H1 (cell line): ENCODE measurements around the gene ASTN1. TPM values are rescaled to one million over a fixed set of nuclear protein-coding genes. Genes with fewer than 3 reads are reported as not detected.

Experiments used
- CTCF ChIA-PET: fragments of 300-600 bp; sonication (Branson Sonifier 250); formaldehyde crosslinking; loops from one replicate; lab custom pipeline; 2021; ENCODE audit not compliant: partially characterized antibody; lab: Charles Lee
- POLR2A ChIA-PET: fragments of 300-600 bp; sonication (Branson Sonifier 250); formaldehyde crosslinking; loops from one replicate; lab custom pipeline; 2021; ENCODE audit warnings: inconsistent platforms; ENCODE audit not compliant: partially characterized antibody; lab: Charles Lee
- DNase-seq, 2 experiments: peaks; one replicate each; pipeline versions ENCODE4 v3.0.0 to v3.0.0-alpha.2; 2010 to 2022; ENCODE audit warnings: low spot score in 2 of 2, low read depth in 1 of 2, mixed read lengths in 1 of 2
- FAIRE-seq: peaks from 2 replicates; lab custom pipeline; 2011; peaks lifted over from hg19 to GRCh38; lab: Jason Lieb, UNC
- H2AFZ ChIP-seq: 2 replicates; pipeline ENCODE4 v1.8.1; 2012; ENCODE audit warnings: low read length, inconsistent platforms
- H2AK5ac ChIP-seq: 2 replicates; pipeline ENCODE4 v1.6.1; 2013; ENCODE audit warnings: low read depth, low read length
- H2BK120ac ChIP-seq: replicated peaks from 2 replicates; pipeline ENCODE3; 2013; ENCODE audit warnings: low read depth, low read length, inconsistent platforms
- H2BK12ac ChIP-seq: 2 replicates; pipeline ENCODE4 v1.6.1; 2013; ENCODE audit warnings: low read depth, low read length
- H2BK15ac ChIP-seq: 2 replicates; pipeline ENCODE4 v1.6.1; 2013; ENCODE audit warnings: low read length
- H2BK20ac ChIP-seq: 2 replicates; pipeline ENCODE4 v1.6.1; 2013; ENCODE audit warnings: low read length
- H2BK5ac ChIP-seq: 2 replicates; pipeline ENCODE4 v1.6.1; 2013; ENCODE audit warnings: low read depth, low read length
- H3K14ac ChIP-seq: 2 replicates; pipeline ENCODE4 v1.6.1; 2013; ENCODE audit warnings: inconsistent platforms; ENCODE audit not compliant: insufficient read length
- H3K18ac ChIP-seq: 2 replicates; pipeline ENCODE4 v1.6.1; 2013; ENCODE audit warnings: low read length; ENCODE audit errors: extremely low read depth
- H3K23ac ChIP-seq: 2 replicates; pipeline ENCODE4 v1.6.1; 2013; ENCODE audit warnings: inconsistent platforms; ENCODE audit not compliant: insufficient read length
- H3K23me2 ChIP-seq: 2 replicates; pipeline ENCODE4 v1.6.1; 2013; ENCODE audit warnings: low read depth, low read length
- H3K27ac ChIP-seq: 2 replicates; pipeline ENCODE4 v1.6.1; 2011; ENCODE audit warnings: low read depth, low read length, inconsistent platforms
- H3K27me3 ChIP-seq, 4 experiments: replicated peaks in 1 of 4; 1 replicate in 1 of 4; 2 replicates in 3 of 4; pipeline versions ENCODE4 v1.6.1 to v1.8.1; 2011 to 2013; ENCODE audit warnings: low read length in 3 of 4, mild to moderate bottlenecking in 3 of 4, inconsistent platforms in 2 of 4, mixed read lengths in 2 of 4, moderate library complexity in 1 of 4; ENCODE audit not compliant: control insufficient read depth in 3 of 4, insufficient read depth in 3 of 4; ENCODE audit errors: extremely low read depth in 1 of 4
- H3K36me3 ChIP-seq, 4 experiments: 2 replicates each; pipeline versions ENCODE4 v1.6.1 to v1.8.1; 2011 to 2013; ENCODE audit warnings: mild to moderate bottlenecking in 4 of 4, low read length in 3 of 4, moderate library complexity in 2 of 4, control low read depth in 1 of 4, inconsistent platforms in 1 of 4; ENCODE audit not compliant: insufficient read depth in 4 of 4, control insufficient read depth in 2 of 4
- H3K4ac ChIP-seq: replicated peaks from 2 replicates; pipeline ENCODE3; 2013; ENCODE audit warnings: low read length, low read depth, mixed read lengths, inconsistent platforms; ENCODE audit not compliant: insufficient read length
- H3K4me1 ChIP-seq, 4 experiments: replicated peaks in 1 of 4; 1 replicate in 1 of 4; 2 replicates in 3 of 4; pipeline versions ENCODE4 v1.6.1 to v1.8.1; 2011 to 2013; ENCODE audit warnings: low read length in 3 of 4, inconsistent platforms in 2 of 4, mixed read lengths in 1 of 4; ENCODE audit not compliant: insufficient read depth in 4 of 4, control insufficient read depth in 3 of 4
- H3K4me2 ChIP-seq, 2 experiments: 2 replicates each; pipeline versions ENCODE4 v1.6.1 to v1.8.1; 2011 to 2013; ENCODE audit warnings: low read depth in 2 of 2, low read length in 2 of 2, control low read depth in 1 of 2, inconsistent platforms in 1 of 2, mild to moderate bottlenecking in 1 of 2; ENCODE audit not compliant: insufficient read depth in 1 of 2
- H3K4me3 ChIP-seq, 4 experiments: fragments of 200-600, 300-600 bp in 1 of 4; sonication (generic), shearing (Covaris generic), sonication (Bioruptor Twin) in 1 of 4; 2 replicates each; pipeline versions ENCODE4 v1.5.1 to v1.8.1; 2011 to 2016; ENCODE audit warnings: low read length in 4 of 4, low read depth in 3 of 4, control low read depth in 2 of 4, inconsistent platforms in 2 of 4, mild to moderate bottlenecking in 2 of 4, mixed read lengths in 1 of 4, moderate library complexity in 1 of 4; ENCODE audit not compliant: insufficient read depth in 2 of 4; ENCODE audit errors: extremely low read depth in 1 of 4
- H3K56ac ChIP-seq: replicated peaks from 2 replicates; pipeline ENCODE3; 2013; ENCODE audit warnings: low read depth, mild to moderate bottlenecking, mixed read lengths, low read length, inconsistent platforms; ENCODE audit not compliant: insufficient read length
- H3K79me1 ChIP-seq: 2 replicates; pipeline ENCODE4 v1.6.1; 2013; ENCODE audit warnings: low read depth, low read length, control low read depth
- H3K79me2 ChIP-seq, 2 experiments: 2 replicates each; pipeline versions ENCODE4 v1.6.1 to v1.8.1; 2012 to 2013; ENCODE audit warnings: low read length in 2 of 2, mild to moderate bottlenecking in 2 of 2, inconsistent platforms in 1 of 2; ENCODE audit not compliant: insufficient read depth in 2 of 2, control insufficient read depth in 1 of 2
- H3K9ac ChIP-seq, 4 experiments: replicated peaks in 1 of 4; 1 replicate in 1 of 4; 2 replicates in 3 of 4; pipeline versions ENCODE4 v1.6.1 to v1.8.1; 2011 to 2013; ENCODE audit warnings: low read depth in 3 of 4, low read length in 3 of 4, control low read depth in 2 of 4, mild to moderate bottlenecking in 2 of 4, moderate library complexity in 2 of 4, inconsistent platforms in 1 of 4; ENCODE audit errors: extremely low read depth in 1 of 4
- H3K9me3 ChIP-seq, 2 experiments: 2 replicates each; pipeline versions ENCODE4 v1.6.1 to v1.8.1; 2012 to 2013; ENCODE audit warnings: mild to moderate bottlenecking in 2 of 2, moderate library complexity in 2 of 2, control low read depth in 1 of 2, inconsistent platforms in 1 of 2, low read depth in 1 of 2, low read length in 1 of 2, mixed read lengths in 1 of 2; ENCODE audit not compliant: insufficient read depth in 2 of 2
- H4K20me1 ChIP-seq, 2 experiments: replicated peaks in 1 of 2; 2 replicates each; pipeline versions ENCODE3 to v1.8.1; 2011 to 2013; ENCODE audit warnings: inconsistent platforms in 2 of 2, low read length in 2 of 2, mild to moderate bottlenecking in 1 of 2; ENCODE audit not compliant: insufficient read depth in 2 of 2, control insufficient read depth in 1 of 2
- H4K5ac ChIP-seq: 2 replicates; pipeline ENCODE4 v1.6.1; 2013; ENCODE audit warnings: low read length, low read depth, mixed read lengths, inconsistent platforms; ENCODE audit not compliant: insufficient read length
- H4K8ac ChIP-seq: 2 replicates; pipeline ENCODE4 v1.8.0; 2013; ENCODE audit warnings: mild to moderate bottlenecking, moderate library complexity, low read length, inconsistent platforms; ENCODE audit not compliant: insufficient read depth; ENCODE audit errors: extremely low read depth
- H4K91ac ChIP-seq: replicated peaks from 2 replicates; pipeline ENCODE3; 2013; ENCODE audit warnings: low read length, mixed read lengths, inconsistent platforms; ENCODE audit not compliant: insufficient read length
- CTBP2 ChIP-seq: IDR thresholded peaks from 2 replicates; pipeline ENCODE4 v1.7.0; 2011; ENCODE audit warnings: borderline replicate concordance, mild to moderate bottlenecking, moderate library complexity, mixed read lengths, low read length; ENCODE audit not compliant: insufficient read depth, insufficient read length
- WGBS, 2 experiments: shearing (Covaris generic) in 1 of 2; methylation state at CpG; one replicate each; pipeline versions ENCODE4 v1.1.6 to v1.1.7; 2013 to 2015; ENCODE audit warnings: low lambda C conversion rate in 2 of 2, mixed read lengths in 2 of 2, inconsistent platforms in 1 of 2, low coverage in 1 of 2, missing lambda C conversion rate in 1 of 2; ENCODE audit not compliant: insufficient replicate concordance in 2 of 2, insufficient coverage in 1 of 2, insufficient read length in 1 of 2; ENCODE audit errors: extremely low coverage in 1 of 2, missing lambda C conversion rate in 1 of 2; 5-methylcytosine and 5-hydroxymethylcytosine counted together
- polyA plus RNA-seq, 7 experiments: library from polyadenylated mRNA; depleted of rRNA in 3 of 7; stranded (reverse) in 5 of 7; unstranded in 2 of 7; fragments of >200 nt in 5 of 7; fragments of 200-250 nt in 2 of 7; gene quantifications; 1 replicate in 5 of 7; 2 replicates in 1 of 7; 4 replicates in 1 of 7; pipeline versions ENCODE4 v1.2.1 to v1.2.3, GENCODE V29; 2011 to 2013; ENCODE audit warnings: missing spikeins in 2 of 7, mixed read lengths in 2 of 7
- total RNA-seq: library from RNA; stranded (reverse); fragmentation: NEBNext Ultra II Directional; extraction: Animal tissue kit (Norgen Biotek cat#: 25700); gene quantifications from 2 replicates; pipeline ENCODE4 v1.2.1, GENCODE V29; 2021

Gene ASTN1
- total and polyA plus RNA-seq, 2 of the 8 experiments (the other 6 are each of a cell fraction or from before 2014, with no cell fraction given) = 2.9 to 4.1 TPM

DNA sequence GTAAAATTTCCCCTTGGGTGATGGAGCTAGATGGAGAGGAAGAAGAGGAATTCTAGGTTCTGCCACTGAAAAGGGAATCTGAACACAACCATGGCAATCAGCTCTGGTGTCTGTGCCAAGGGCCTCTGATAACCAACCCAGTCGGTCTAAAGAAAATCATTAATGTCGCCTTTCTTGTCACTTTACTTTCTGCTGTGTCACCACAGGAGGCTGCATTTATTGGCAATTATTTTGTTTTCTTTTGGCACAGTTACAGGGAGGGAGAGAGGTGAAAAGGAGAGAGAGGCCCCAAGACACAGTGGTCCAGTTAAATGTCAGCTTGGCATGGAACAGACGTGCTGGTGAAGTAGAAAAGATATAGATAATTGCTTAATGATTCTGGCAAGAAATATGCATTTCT is 287.0 kb downstream of the ASTN1 start:
- TF ChIP-seq CTBP2 = no peak
- no peak overlapping the region for H3K4me3 ChIP-seq
- H3K36me3 ChIP-seq = no peaks in the 10 kb centered on the region
- no peak overlapping the region for H4K5ac ChIP-seq
- no peaks in the 10 kb centered on the region for H3K79me2 ChIP-seq
- no peak overlapping the region for H2BK15ac ChIP-seq
- H3K79me1 ChIP-seq = no peaks in the 10 kb centered on the region
- H3K14ac ChIP-seq = no peak overlapping the region
- H3K27ac ChIP-seq = no peak overlapping the region
- H2BK120ac ChIP-seq = no peak overlapping the region
- no peak overlapping the region for H3K23ac ChIP-seq
- H2BK20ac ChIP-seq = no peak overlapping the region
- H2AFZ ChIP-seq = no peak overlapping the region
- H3K9ac ChIP-seq = no peak overlapping the region
- H3K27me3 ChIP-seq = no peaks in the 10 kb centered on the region
- no peak overlapping the region for H2AK5ac ChIP-seq
- POLR2A ChIA-PET = no interaction called here
- FAIRE-seq (no peak), DNase-seq (no peak)
- H2BK12ac ChIP-seq = no peak overlapping the region
- CTCF ChIA-PET = interaction anchor here (0.6 to 7.9 kb wide), 9 partner anchors 8 to 317 kb away, joined by 3 to 59 read pairs (median 3); no protein-coding TSS in a partner anchor
- H3K56ac ChIP-seq = no peak overlapping the region
- H4K91ac ChIP-seq = no peak overlapping the region
- H3K18ac ChIP-seq = no peak overlapping the region
- no peaks in the 10 kb centered on the region for H3K9me3 ChIP-seq
- H3K4me1 ChIP-seq = no peaks in the 10 kb centered on the region
- no peak overlapping the region for H3K4ac ChIP-seq
- H4K20me1 ChIP-seq = no peaks in the 10 kb centered on the region
- H3K4me2 ChIP-seq = no peak overlapping the region
- no peaks in the 10 kb centered on the region for H3K23me2 ChIP-seq
- H4K8ac ChIP-seq = no peak overlapping the region
- 87% methylated on average over 3 of the region's 3 CpGs; no CpG with 5 or more reads in 1 of the 2 experiments for WGBS, 2 experiments
- no peak overlapping the region for H2BK5ac ChIP-seq
